PC-3 (cell line): Measurements from ENCODE around the gene SLC12A2.

ENCODE experiments used
- CTCF ChIP-seq: fragments of 300-600 bp; sonication (generic); conservative IDR thresholded peaks from 2 replicates; pipeline ENCODE4 v1.5.1; 2017; ENCODE audit warnings: antibody characterized with exemption, low read depth, mild to moderate bottlenecking, low read length
- EZH2 ChIP-seq: fragments of 300-600 bp; sonication (generic); IDR thresholded peaks from one replicate; pipeline ENCODE4 v1.6.1; 2017; ENCODE audit warnings: antibody characterized with exemption, mild to moderate bottlenecking, low read length; ENCODE audit not compliant: unreplicated experiment
- EZH2phosphoT487 ChIP-seq: fragments of 300-600 bp; sonication (generic); IDR thresholded peaks from 2 replicates; pipeline ENCODE4 v1.6.1; 2018; ENCODE audit warnings: mild to moderate bottlenecking, antibody characterized with exemption, low read length, borderline replicate concordance

GRCh38 chr5:128083811-128084227 lies 253 bp downstream of the SLC12A2 start:
- TF ChIP-seq CTCF (peak; percentile 40; the same call in 1 of the 2 replicates), EZH2 (no peak), EZH2phosphoT487 (no peak)
